Subcutaneous abdominal adipose tissue (tissue), 5 donors: ENCODE data around the gene HK3.

Experiments used
- H3K27ac ChIP-seq: one replicate; pipeline ENCODE4 v1.7.0; 2013; ENCODE audit warnings: low read depth, mild to moderate bottlenecking, inconsistent platforms, low read length, moderate library complexity
- H3K27me3 ChIP-seq, 5 donors: one replicate each; pipeline ENCODE4 v1.7.0; 2013; ENCODE audit warnings: low read length in 5 of 5, inconsistent platforms in 1 of 5; ENCODE audit not compliant: control insufficient read depth in 5 of 5, insufficient read depth in 4 of 5
- H3K36me3 ChIP-seq, 5 donors: one replicate each; pipeline ENCODE4 v1.7.0; 2013; ENCODE audit warnings: low read length in 5 of 5; ENCODE audit not compliant: control insufficient read depth in 5 of 5, insufficient read depth in 5 of 5
- H3K4me1 ChIP-seq, 5 donors: one replicate each; pipeline ENCODE4 v1.7.0; 2013; ENCODE audit warnings: low read length in 5 of 5, mild to moderate bottlenecking in 3 of 5, moderate library complexity in 1 of 5; ENCODE audit not compliant: control insufficient read depth in 5 of 5, insufficient read depth in 5 of 5
- H3K4me3 ChIP-seq, 5 donors: one replicate each; pipeline ENCODE4 v1.7.0; 2013; ENCODE audit warnings: low read length in 5 of 5, low read depth in 1 of 5
- H3K9ac ChIP-seq, 5 donors: one replicate each; pipeline ENCODE4 v1.7.0; 2013; ENCODE audit warnings: low read length in 5 of 5, mild to moderate bottlenecking in 4 of 5, moderate library complexity in 3 of 5
- H3K9me3 ChIP-seq, 5 donors: one replicate each; pipeline ENCODE4 v1.7.0; 2013; ENCODE audit warnings: low read length in 5 of 5; ENCODE audit not compliant: control insufficient read depth in 5 of 5
- donor health status: healthy.
- donor health status: healthy.
- donor health status: healthy.
- donor health status: healthy.
- donor health status: healthy.

Gene HK3

DNA sequence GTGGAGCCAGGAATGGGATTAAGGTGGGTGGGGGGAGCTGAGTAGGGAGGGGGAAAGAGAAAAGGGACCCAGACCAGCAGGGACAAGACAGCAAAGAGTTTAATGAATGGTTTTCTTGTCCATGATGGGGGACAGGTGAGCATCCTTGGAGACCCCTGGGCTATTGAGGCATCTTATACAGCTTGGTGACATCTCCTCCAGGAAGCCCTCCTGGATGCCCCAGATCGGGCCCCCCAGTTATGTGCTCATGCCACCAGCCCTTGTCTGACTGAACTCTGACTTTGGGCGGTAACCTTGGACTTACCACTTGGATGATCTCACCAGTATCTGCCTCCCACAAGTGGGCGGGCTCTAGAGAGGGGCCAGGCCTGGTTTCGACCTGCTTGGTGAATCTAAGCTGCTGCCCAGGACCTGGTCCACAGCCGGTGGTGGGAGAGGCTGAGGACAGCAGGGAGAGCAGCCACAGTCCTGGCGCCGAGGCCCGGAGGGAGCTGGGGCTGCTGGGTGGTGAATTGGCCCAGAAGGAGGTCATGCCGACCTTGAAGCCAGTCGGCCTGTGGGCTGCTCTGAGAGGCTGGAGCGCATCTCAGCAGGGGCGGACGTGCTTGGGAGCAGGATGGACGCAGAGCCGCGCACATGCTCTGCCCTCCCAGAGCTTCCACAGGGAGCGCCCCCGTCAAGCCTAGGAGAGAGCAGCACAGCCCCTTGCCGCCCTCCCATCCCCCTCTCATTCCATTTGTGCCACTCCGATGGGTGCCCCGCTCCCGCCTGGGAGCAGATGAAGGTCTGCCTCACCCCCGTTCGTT, 52.6 kb downstream of the HK3 start:
- Histone ChIP-seq H3K27ac (no peak overlapping the region), H3K4me3 (no peak overlapping the region), H3K36me3 (no peaks in the 10 kb centered on the region), H3K9ac (no peak overlapping the region), H3K9me3 (peaks cover 0 to 2% (median 0%) of the 10 kb centered on the region in 5 donors), H3K27me3 (peaks cover 43 to 60% (median 57%) of the 10 kb centered on the region in 5 donors), H3K4me1 (no peaks in the 10 kb centered on the region)

DNA sequence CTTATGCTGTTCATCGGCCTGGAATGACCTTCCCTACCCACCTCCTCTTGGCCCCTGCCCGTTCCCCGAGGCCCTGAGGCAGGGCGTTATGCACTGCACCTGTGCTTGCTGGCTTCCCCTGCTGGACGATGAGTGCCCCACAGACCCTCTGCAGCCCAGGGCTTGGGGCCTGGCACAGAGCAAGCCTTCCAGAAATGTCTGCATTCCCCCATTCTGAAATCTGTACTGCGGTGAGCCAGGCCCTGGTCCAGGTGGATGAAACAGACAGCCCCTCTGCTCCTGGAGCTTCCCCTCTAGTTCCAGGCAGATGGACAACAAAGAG, 53.8 kb downstream of the HK3 start:
- Histone ChIP-seq H3K4me1 (no peaks in the 10 kb centered on the region), H3K9ac (no peak overlapping the region), H3K9me3 (peaks cover 0 to 2% (median 0%) of the 10 kb centered on the region in 5 donors), H3K27ac (no peak overlapping the region), H3K36me3 (no peaks in the 10 kb centered on the region), H3K27me3 (peaks cover 39 to 62% (median 57%) of the 10 kb centered on the region in 5 donors), H3K4me3 (no peak overlapping the region)

DNA sequence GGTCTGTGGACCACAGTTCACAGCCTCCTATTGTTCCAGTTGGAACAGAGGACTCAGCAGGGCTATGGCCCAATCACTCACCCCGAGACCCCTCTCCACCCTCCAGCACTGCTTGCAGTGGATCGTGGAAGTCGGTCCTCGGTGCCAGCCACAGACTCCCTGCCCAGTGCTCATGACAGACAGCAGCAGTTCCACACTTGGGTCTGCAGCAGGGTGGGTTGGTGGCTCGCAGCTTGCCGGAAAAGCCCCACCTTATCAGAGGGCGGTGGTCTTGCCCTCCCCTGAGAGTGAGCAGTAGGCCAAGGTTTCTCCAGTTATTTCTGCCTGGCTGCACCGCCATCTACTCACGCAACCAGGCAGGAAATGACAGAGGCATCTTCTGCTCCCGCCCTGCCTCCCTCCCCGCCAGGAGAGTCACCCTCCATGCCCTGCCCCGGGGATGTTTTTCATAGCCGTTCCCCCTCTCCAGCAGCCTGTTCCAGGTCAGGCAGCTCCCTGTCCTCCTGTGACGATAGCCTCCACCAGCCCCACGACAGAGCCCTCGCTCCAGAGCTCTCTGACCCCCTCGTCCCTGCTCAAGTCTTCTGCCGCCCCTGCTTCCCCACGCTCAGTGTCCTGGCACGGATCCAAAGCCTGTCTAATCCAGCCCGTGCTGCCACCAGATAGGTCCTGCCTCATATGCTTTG, 54.3 kb downstream of the HK3 start:
- Histone ChIP-seq H3K36me3 (no peaks in the 10 kb centered on the region), H3K4me1 (no peaks in the 10 kb centered on the region), H3K27me3 (peaks cover 35 to 62% (median 54%) of the 10 kb centered on the region in 5 donors), H3K4me3 (no peak overlapping the region), H3K9ac (no peak overlapping the region), H3K9me3 (peaks cover 0 to 2% (median 0%) of the 10 kb centered on the region in 5 donors), H3K27ac (no peak overlapping the region)

DNA sequence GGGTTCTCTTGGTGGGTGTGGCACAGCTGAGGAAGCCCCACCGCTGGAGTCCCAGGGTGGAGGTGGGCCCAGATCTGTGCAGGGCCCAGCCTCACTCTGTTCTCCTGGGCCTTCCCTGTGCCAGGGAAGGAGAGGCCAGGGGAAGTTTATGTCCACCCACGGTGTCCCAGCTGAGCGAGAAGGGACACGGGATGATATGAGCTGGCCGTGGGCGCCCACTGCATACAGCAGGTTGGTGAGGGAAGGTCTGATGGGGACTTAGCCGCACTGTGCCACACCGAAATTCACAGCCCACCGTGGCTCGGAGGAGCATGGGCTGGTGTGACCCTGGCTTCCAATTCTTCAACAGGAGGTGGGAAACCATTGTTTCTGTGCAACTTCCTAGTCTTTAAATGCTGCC, 54.9 kb downstream of the HK3 start:
- Histone ChIP-seq H3K9ac (no peak overlapping the region), H3K4me1 (no peaks in the 10 kb centered on the region), H3K9me3 (peaks cover 0 to 2% (median 0%) of the 10 kb centered on the region in 5 donors), H3K36me3 (no peaks in the 10 kb centered on the region), H3K27ac (no peak overlapping the region), H3K27me3 (peaks cover 33 to 62% (median 51%) of the 10 kb centered on the region in 5 donors), H3K4me3 (no peak overlapping the region)

DNA sequence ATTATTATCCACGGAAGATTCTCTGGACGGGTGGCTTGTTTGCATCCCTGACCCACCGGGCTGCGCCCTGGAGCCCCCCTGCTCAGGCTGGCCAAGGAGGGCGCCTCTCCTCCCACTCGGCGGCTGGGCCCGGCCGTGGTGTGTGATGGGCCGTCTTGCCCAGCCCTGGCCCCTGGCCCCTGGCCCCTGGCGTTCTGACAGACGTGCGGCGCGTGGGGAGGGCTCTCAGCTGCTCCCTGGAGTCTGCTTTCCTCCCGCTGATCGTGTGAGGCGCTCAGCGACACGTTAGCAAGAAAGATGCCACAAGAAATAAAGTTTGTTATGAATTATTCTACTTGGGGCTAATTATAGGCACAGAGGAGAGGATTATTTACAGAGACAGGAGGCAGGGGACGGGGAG, 55.5 kb downstream of the HK3 start:
- peaks cover 29 to 62% (median 47%) of the 10 kb centered on the region in 5 donors for H3K27me3 ChIP-seq

DNA sequence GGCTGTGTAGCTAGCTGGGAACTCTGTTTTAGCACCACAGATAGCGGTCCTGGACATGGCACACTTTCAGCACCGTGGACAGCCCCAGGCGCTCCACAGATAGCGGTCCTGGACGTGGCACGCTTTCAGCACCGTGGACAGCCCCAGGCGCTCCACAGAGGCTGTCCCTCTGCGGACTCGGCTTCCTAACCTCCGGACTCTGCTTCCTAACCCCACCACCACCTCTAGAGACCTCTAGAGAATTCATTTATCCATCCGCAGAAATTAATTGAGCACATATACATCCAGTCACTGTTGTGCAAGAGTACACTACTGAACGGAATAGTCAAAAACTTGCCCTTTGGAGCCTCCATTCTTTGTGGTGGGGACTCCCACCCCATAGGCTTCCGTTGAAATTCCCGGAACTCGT, 61.4 kb downstream of the HK3 start:
- H3K36me3 ChIP-seq = no peaks in the 10 kb centered on the region
- H3K4me1 ChIP-seq = no peaks in the 10 kb centered on the region
- no peak overlapping the region for H3K4me3 ChIP-seq
- peaks cover 5 to 29% (median 14%) of the 10 kb centered on the region in 5 donors for H3K27me3 ChIP-seq
- no peak overlapping the region for H3K9ac ChIP-seq
- H3K27ac ChIP-seq = no peak overlapping the region
- peaks cover 0 to 3% (median 0%) of the 10 kb centered on the region in 5 donors for H3K9me3 ChIP-seq

More for the DNA sequence above, 55.5 kb downstream of the HK3 start:
- Histone ChIP-seq H3K4me3 (no peak overlapping the region), H3K4me1 (no peaks in the 10 kb centered on the region), H3K36me3 (no peaks in the 10 kb centered on the region), H3K9me3 (peaks cover 0 to 2% (median 0%) of the 10 kb centered on the region in 5 donors), H3K9ac (no peak overlapping the region), H3K27ac (no peak overlapping the region)

DNA sequence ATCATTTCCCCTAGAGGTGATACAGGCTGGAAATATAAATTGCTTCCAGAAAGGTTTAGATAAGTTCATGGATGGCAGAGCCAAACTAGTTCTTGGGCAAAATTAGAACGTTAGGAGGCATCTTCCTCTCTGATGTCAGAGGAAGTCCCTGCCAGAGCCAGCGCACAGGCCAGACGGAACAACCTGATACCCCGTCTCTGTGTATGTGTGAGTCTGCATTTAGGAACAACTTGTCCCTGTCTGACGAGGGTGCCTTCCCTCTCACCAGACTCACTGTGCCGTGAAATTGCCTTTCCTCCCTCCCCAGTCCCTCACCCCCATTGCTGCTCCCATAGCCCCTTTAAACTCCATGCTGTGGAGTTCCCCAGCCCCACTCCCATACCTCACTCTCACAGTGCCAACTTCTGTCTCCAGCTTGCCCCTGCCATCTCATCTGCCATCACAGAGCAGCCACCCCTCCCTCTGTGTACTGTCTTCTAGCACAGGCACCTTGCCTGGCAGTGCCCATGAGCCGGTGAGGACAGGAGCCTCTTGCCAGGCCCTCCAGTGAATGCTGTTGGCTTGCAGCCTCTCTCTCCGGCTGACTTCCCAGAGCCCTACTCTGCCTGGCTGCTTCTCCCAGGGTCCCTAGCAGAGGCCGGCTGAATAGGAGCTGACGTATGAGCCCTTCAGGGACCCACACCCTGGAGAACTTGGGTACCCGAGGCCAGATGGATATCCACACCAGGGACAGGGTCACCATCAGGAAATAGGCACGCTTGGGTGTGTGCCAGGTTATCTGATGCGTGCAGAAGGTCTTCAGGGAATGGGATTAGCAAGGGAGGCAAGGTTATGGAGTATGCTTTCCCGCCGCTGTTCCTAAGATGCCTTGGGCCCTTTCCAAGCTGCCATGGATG, 62.1 kb downstream of the HK3 start:
- Histone ChIP-seq H3K9ac (no peak overlapping the region), H3K27ac (no peak overlapping the region), H3K36me3 (no peaks in the 10 kb centered on the region)

DNA sequence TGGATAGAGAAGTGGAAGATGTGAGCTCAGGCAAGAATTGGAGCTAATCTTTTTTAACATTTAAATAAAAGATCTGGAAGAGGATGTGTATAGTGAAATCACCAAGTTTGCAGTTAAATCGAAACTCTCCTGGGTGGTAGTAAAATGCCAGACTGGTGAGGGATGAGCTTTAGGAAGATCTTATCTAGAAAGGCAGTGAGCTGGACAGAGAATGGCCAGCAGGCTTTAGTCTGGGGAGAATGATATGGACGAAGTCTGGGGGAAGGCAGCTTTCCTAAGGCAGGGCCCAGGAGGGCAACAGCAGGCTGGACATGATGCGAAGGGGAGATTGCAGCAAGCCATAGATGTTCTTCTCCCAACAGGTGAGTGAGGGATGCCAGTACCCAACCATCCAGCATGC, 63.2 kb downstream of the HK3 start:
- H3K27ac ChIP-seq = no peak overlapping the region
- no peak overlapping the region for H3K9ac ChIP-seq
- no peaks in the 10 kb centered on the region for H3K4me1 ChIP-seq
- H3K27me3 ChIP-seq = peaks cover 9 to 31% (median 17%) of the 10 kb centered on the region in 5 donors
- no peak overlapping the region for H3K4me3 ChIP-seq
- peaks cover 0 to 3% (median 0%) of the 10 kb centered on the region in 5 donors for H3K9me3 ChIP-seq
- H3K36me3 ChIP-seq = no peaks in the 10 kb centered on the region

More for the DNA sequence above, 62.1 kb downstream of the HK3 start:
- Histone ChIP-seq H3K4me1 (no peaks in the 10 kb centered on the region), H3K4me3 (no peak overlapping the region), H3K9me3 (peaks cover 0 to 3% (median 0%) of the 10 kb centered on the region in 5 donors), H3K27me3 (peaks cover 9 to 33% (median 20%) of the 10 kb centered on the region in 5 donors)

DNA sequence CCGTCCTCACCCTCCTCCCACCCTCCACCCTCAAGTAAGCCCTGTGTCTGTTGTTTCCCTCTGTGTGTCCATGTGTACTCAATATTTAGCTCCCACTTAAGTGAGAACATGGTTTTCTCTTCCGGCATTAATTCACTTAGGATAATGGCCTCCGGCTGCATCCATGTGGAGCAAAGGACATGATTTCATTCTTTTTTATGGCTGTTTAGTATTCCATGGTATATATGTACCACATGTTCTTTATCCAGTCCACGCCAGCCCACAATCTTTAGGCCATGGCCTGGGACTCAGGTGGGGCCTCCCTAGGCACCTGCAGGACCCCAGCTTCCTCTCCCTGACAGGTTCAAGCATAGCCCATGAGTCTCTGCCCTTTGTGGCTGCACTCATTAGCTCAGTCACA, 65.9 kb downstream of the HK3 start:
- Histone ChIP-seq H3K4me3 (no peak overlapping the region), H3K9me3 (peaks cover 0 to 3% (median 0%) of the 10 kb centered on the region in 5 donors), H3K27ac (no peak overlapping the region), H3K36me3 (no peaks in the 10 kb centered on the region), H3K27me3 (peaks cover 7 to 30% (median 19%) of the 10 kb centered on the region in 5 donors), H3K9ac (no peak overlapping the region), H3K4me1 (no peaks in the 10 kb centered on the region)
